ENCODE measurements around the gene BIRC3. TPM values are rescaled to one million over a fixed set of nuclear protein-coding genes. Genes with fewer than 3 reads are reported as not detected.
A peak's percentile ranks its signal among the peaks of the same experiment; 100 is the strongest.

The BIRC3 gene
- total and polyA plus RNA-seq, 2 of the 8 experiments (the other 6 are each of a cell fraction or from before 2014, with no cell fraction given), result 0.08 to 0.20 TPM

- DNase-seq (ENCODE audit: low read depth in 1 of 2, low spot score in 2 of 2) (no peak), FAIRE-seq (no peak)
- Histone ChIP-seq H3K18ac (ENCODE audit: extremely low read depth, low read length) (no peak overlapping the region), H2BK12ac (ENCODE audit: low read depth, low read length) (no peak overlapping the region), H4K5ac (ENCODE audit: insufficient read length, low read depth, low read length) (no peak overlapping the region), H4K20me1 (replicated peaks in 1 of 2; ENCODE audit: control insufficient read depth in 1 of 2, insufficient read depth in 2 of 2, low read length in 2 of 2) (no peaks in the 10 kb centered on the region), H3K56ac (replicated peaks; ENCODE audit: insufficient read length, low read depth, low read length) (no peak overlapping the region), H4K91ac (replicated peaks; ENCODE audit: insufficient read length, low read length) (no peak overlapping the region), H2BK5ac (ENCODE audit: low read depth, low read length) (no peak overlapping the region), H3K4ac (replicated peaks; ENCODE audit: insufficient read length, low read depth, low read length) (no peak overlapping the region), H4K8ac (ENCODE audit: extremely low read depth, insufficient read depth, low read length) (no peak overlapping the region), H3K79me2 (ENCODE audit: control insufficient read depth in 1 of 2, insufficient read depth in 2 of 2, low read length in 2 of 2) (no peaks in the 10 kb centered on the region), H2AK5ac (ENCODE audit: low read depth, low read length) (no peak overlapping the region), H2BK15ac (ENCODE audit: low read length) (no peak overlapping the region), H2BK20ac (ENCODE audit: low read length) (no peak overlapping the region), H3K36me3 (ENCODE audit: control insufficient read depth in 2 of 4, insufficient read depth in 4 of 4, low read length in 3 of 4) (no peaks in the 10 kb centered on the region), H2AFZ (ENCODE audit: low read length) (no peak overlapping the region; the same call in 1 of the 2 replicates), H3K79me1 (ENCODE audit: low read depth, low read length) (no peaks in the 10 kb centered on the region), H3K27ac (ENCODE audit: low read depth, low read length) (no peak overlapping the region), H3K14ac (ENCODE audit: insufficient read length) (no peak overlapping the region), H3K4me1 (replicated peaks in 1 of 4; ENCODE audit: control insufficient read depth in 3 of 4, insufficient read depth in 4 of 4, low read length in 3 of 4) (peaks cover 0 to 1% (median 0%) of the 10 kb centered on the region in 4 experiments; a peak in 1 of 7 replicates), H3K9me3 (ENCODE audit: insufficient read depth in 2 of 2, low read depth in 1 of 2, low read length in 1 of 2) (no peaks in the 10 kb centered on the region), H3K23me2 (ENCODE audit: low read depth, low read length) (peaks cover 6% of the 10 kb centered on the region; the same call in 1 of the 2 replicates), H3K23ac (ENCODE audit: insufficient read length) (no peak overlapping the region), H3K4me2 (ENCODE audit: insufficient read depth in 1 of 2, low read depth in 2 of 2, low read length in 2 of 2) (peak overlapping the region; percentile 51 to 83), H3K27me3 (replicated peaks in 1 of 4; ENCODE audit: control insufficient read depth in 3 of 4, extremely low read depth in 1 of 4, insufficient read depth in 3 of 4, low read length in 3 of 4) (no peaks in the 10 kb centered on the region), H3K4me3 (ENCODE audit: extremely low read depth in 1 of 4, insufficient read depth in 2 of 4, low read depth in 3 of 4, low read length in 4 of 4) (peak overlapping the region; percentile 29 to 63 (median 58); a peak in 5 of 8 replicates), H2BK120ac (replicated peaks; ENCODE audit: low read depth, low read length) (no peak overlapping the region), H3K9ac (replicated peaks in 1 of 4; ENCODE audit: extremely low read depth in 1 of 4, low read depth in 3 of 4, low read length in 3 of 4) (no peak overlapping the region)
- ChIA-PET CTCF (ENCODE audit: partially characterized antibody) (interaction anchor here (0.8 to 2.7 kb wide), 2 partner anchors 9 to 10 kb away, joined by 3 to 8 read pairs; no protein-coding TSS in a partner anchor), POLR2A (ENCODE audit: partially characterized antibody) (no interaction called here)
- WGBS, 2 experiments (ENCODE audit: extremely low coverage in 1 of 2, insufficient coverage in 1 of 2, insufficient read length in 1 of 2, insufficient replicate concordance in 2 of 2, low coverage in 1 of 2, low lambda C conversion rate in 2 of 2, missing lambda C conversion rate in 1 of 2), result 63% methylated on average over 7 of the region's 7 CpGs; no CpG with 5 or more reads in 1 of the 2 experiments
- no peak for TF ChIP-seq BCL11A (IDR thresholded peaks at IDR 0.05; ENCODE audit: low read depth in 2 of 2, low read length in 2 of 2)
- no peak for TF ChIP-seq POLR2AphosphoS5 (IDR thresholded peaks at IDR 0.05; ENCODE audit: low read depth, low read length)
- no peak for TF ChIP-seq SIN3A (conservative IDR thresholded peaks at IDR 0.05 in 1 of 2, IDR thresholded peaks at IDR 0.05 in 1 of 2; ENCODE audit: low read depth in 1 of 2, low read length in 2 of 2)
- TF ChIP-seq BRCA1 (IDR thresholded peaks at IDR 0.05; ENCODE audit: low read depth, low read length), result no peak
- no peak for TF ChIP-seq SUZ12 (IDR thresholded peaks at IDR 0.05; ENCODE audit: low read length)
- no peak for TF ChIP-seq KDM5A (IDR thresholded peaks at IDR 0.05; ENCODE audit: low read length)
- TF ChIP-seq EP300 (IDR thresholded peaks at IDR 0.05; ENCODE audit: borderline replicate concordance in 1 of 2, low read depth in 2 of 2, low read length in 2 of 2), result no peak
- no peak for TF ChIP-seq GTF2F1 (IDR thresholded peaks at IDR 0.05; ENCODE audit: borderline replicate concordance, low read depth, low read length)
- TF ChIP-seq TAF7 (optimal IDR thresholded peaks at IDR 0.05; ENCODE audit: borderline replicate concordance, low read depth, low read length), result no peak
- no peak for TF ChIP-seq FOSL1 (IDR thresholded peaks at IDR 0.05; ENCODE audit: insufficient read depth, low read depth, low read length)
- TF ChIP-seq CBX8 (IDR thresholded peaks at IDR 0.05; ENCODE audit: borderline replicate concordance, low read depth, low read length), result no peak
- no peak for TF ChIP-seq CBX5 (IDR thresholded peaks at IDR 0.05; ENCODE audit: low read depth, low read length)
- no peak for TF ChIP-seq CHD2 (IDR thresholded peaks at IDR 0.05; ENCODE audit: low read length)
- TF ChIP-seq, protein P1, sequence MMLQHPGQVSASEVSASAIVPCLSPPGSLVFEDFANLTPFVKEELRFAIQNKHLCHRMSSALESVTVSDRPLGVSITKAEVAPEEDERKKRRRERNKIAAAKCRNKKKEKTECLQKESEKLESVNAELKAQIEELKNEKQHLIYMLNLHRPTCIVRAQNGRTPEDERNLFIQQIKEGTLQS (IDR thresholded peaks at IDR 0.05; ENCODE audit: insufficient read depth, low read depth, low read length), result no peak
Measured at GRCh38 chr11:102317768-102318103, 452 bp downstream of the BIRC3 start.
